Prostate gland (tissue), 2 donors: Measurements from ENCODE around the gene CORO1C. TPM values are rescaled to one million over a fixed set of nuclear protein-coding genes. Genes with fewer than 3 reads are reported as not detected.

Experiments
- DNase-seq: peaks from one replicate; pipeline ENCODE4 v3.0.0-alpha.2; 2019; ENCODE audit warnings: low spot score
- H3K27ac ChIP-seq, 2 donors: fragments of 200-600 bp; sonication (generic); 2 replicates each; pipeline ENCODE4 v1.5.1; 2017 to 2019
- H3K27me3 ChIP-seq: fragments of 200-600 bp; sonication (generic); replicated peaks from 2 replicates; pipeline ENCODE4 v1.5.1; 2019; ENCODE audit not compliant: insufficient read depth
- H3K36me3 ChIP-seq, 2 donors: fragments of 200-600 bp; sonication (generic); 1 replicate in 1 of 2; 2 replicates in 1 of 2; pipeline versions ENCODE4 v1.5.1 to v1.8.1; 2017 to 2019
- H3K4me1 ChIP-seq: fragments of 200-600 bp; sonication (generic); replicated peaks from 2 replicates; pipeline ENCODE4 v1.5.1; 2019
- H3K4me3 ChIP-seq, 2 donors: fragments of 200-600 bp; sonication (generic); 2 replicates each; pipeline ENCODE4 v1.5.1; 2017 to 2019
- H3K9me3 ChIP-seq: fragments of 200-600 bp; sonication (generic); 2 replicates; pipeline ENCODE4 v1.5.1; 2017
- POLR2A ChIP-seq: fragments of 450-650 bp; IDR thresholded peaks from one replicate; pipeline ENCODE4 v1.6.1; 2016; ENCODE audit warnings: antibody characterized with exemption, mild to moderate bottlenecking
- POLR2AphosphoS5 ChIP-seq: sonication (generic); formaldehyde crosslinking; IDR thresholded peaks from one replicate; pipeline ENCODE4 v1.6.1; 2017; ENCODE audit warnings: antibody characterized with exemption
- WGBS: methylation state at CpG from one replicate; pipeline ENCODE4 v1.1.5; 2018; 5-methylcytosine and 5-hydroxymethylcytosine counted together
- intact Hi-C: fragments of 100-400 bp; cut with DNase I; formaldehyde crosslinking; loops from one replicate; pipeline ENCODE4 v1.14.2; 2022
- total RNA-seq, 2 donors: library from RNA; depleted of rRNA; stranded (reverse); fragments of >200 nt; gene quantifications; one replicate each; pipeline ENCODE4 v1.1.0, GENCODE V29; 2016
- TF ChIP-seq, protein P1 (sequence below), 4 experiments: fragments of 200-600 bp in 2 of 4; fragments of 450-650 bp in 2 of 4; sonication (generic) in 2 of 4; IDR thresholded peaks; 1 replicate in 3 of 4; 2 replicates in 1 of 4; pipeline ENCODE4 v1.5.1; 2016 to 2019; ENCODE audit warnings: antibody characterized with exemption in 4 of 4, mild to moderate bottlenecking in 2 of 4, moderate library complexity in 2 of 4

CORO1C gene
- total RNA-seq, 2 donors from 2014 or later: 34.9 to 105 TPM

DNA sequence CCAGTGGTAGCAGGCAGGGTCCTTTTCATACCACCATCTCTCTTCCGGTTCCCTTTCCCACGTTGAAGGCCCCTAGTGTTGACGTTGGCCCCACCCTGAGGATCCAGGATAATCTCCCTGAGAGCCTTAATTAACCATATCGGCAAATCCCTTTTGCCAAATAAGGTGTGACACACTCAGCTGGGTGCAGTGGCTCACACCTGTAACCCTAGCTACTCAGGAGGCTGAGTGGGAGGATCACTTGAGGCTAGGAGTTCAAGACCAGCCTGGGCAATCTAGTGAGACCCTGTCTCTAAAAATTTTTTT is 130.7 kb downstream of the CORO1C start:
- no peaks in the 10 kb centered on the region for H3K27me3 ChIP-seq
- DNase-seq: no peak
- H3K27ac ChIP-seq: no peak overlapping the region
- H3K4me1 ChIP-seq: no peaks in the 10 kb centered on the region
- TF ChIP-seq POLR2A: no peak
- TF ChIP-seq, protein P1, sequence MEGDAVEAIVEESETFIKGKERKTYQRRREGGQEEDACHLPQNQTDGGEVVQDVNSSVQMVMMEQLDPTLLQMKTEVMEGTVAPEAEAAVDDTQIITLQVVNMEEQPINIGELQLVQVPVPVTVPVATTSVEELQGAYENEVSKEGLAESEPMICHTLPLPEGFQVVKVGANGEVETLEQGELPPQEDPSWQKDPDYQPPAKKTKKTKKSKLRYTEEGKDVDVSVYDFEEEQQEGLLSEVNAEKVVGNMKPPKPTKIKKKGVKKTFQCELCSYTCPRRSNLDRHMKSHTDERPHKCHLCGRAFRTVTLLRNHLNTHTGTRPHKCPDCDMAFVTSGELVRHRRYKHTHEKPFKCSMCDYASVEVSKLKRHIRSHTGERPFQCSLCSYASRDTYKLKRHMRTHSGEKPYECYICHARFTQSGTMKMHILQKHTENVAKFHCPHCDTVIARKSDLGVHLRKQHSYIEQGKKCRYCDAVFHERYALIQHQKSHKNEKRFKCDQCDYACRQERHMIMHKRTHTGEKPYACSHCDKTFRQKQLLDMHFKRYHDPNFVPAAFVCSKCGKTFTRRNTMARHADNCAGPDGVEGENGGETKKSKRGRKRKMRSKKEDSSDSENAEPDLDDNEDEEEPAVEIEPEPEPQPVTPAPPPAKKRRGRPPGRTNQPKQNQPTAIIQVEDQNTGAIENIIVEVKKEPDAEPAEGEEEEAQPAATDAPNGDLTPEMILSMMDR (IDR thresholded peaks at IDR 0.05): no peak
- no peak for TF ChIP-seq POLR2AphosphoS5
- no peak overlapping the region for H3K4me3 ChIP-seq
- H3K9me3 ChIP-seq: no peaks in the 10 kb centered on the region
- 52% methylated on average over 4 of the region's 4 CpGs for WGBS
- intact Hi-C loops: no loop called here
- H3K36me3 ChIP-seq: no peaks in the 10 kb centered on the region

DNA sequence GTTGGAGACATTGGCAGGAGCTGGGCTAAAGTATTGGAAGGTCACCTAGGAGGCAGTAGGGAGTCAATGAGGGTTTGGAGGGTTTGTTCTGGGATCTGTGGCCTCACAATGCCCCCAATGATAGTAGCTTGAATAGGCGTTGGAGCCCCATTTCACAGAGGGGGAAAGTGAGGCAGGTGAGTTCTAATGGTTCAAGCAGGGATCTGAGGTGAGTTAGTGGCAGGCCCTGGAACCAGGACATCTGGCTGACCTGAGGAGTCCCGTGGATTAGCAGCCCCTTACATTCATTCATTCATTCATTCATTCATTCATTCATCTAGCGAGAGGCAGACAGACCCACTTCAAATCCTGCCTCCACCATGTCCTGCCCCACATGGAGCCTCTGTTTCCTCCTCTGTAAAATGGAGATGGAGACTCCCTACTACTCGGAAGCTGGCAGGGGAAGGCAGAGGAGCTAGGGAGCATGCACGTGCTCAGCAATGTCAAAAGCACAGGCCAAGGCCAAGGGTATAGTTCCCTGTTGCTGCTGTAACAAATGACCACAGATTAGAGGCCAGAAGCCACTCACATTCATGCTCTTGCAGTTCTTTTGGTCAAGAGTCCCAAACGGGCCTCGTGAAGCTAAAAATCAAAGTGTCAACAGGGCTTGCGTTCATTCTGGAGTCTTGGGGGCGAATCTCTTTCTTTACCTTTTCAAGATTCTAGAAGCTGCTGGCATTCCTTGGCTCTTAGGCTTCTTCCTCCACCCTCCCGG is 131.2 kb downstream of the CORO1C start:
- Histone ChIP-seq H3K4me1 (no peaks in the 10 kb centered on the region), H3K4me3 (no peak overlapping the region), H3K9me3 (no peaks in the 10 kb centered on the region), H3K36me3 (no peaks in the 10 kb centered on the region), H3K27me3 (no peaks in the 10 kb centered on the region), H3K27ac (no peak overlapping the region)
- intact Hi-C loops: no loop called here
- WGBS: 76% methylated on average over 10 of the region's 10 CpGs
- no peak for TF ChIP-seq POLR2A
- TF ChIP-seq, protein P1 (IDR thresholded peaks at IDR 0.05): no peak
- TF ChIP-seq POLR2AphosphoS5: no peak
- DNase-seq: no peak

DNA sequence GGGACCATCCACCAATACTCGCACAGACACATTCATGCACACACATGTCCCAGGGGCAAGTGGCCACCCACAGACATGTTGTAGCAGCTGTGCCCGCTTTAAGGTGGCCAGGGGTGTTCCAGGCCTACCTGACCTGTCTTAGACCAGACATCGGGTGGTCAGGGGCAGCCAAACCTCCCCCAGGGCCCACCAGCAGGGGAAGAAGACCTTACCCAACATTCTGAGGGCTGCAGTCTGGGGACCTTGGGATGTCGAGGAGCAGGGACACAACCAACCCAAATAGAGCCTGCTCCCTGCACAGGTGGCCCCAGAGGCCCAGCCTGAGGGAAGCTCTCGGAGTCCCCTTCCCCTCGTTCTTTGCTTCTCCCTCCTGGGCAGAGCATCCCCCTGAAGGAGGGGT is 131.8 kb downstream of the CORO1C start:
- no peak overlapping the region for H3K27ac ChIP-seq
- no peaks in the 10 kb centered on the region for H3K27me3 ChIP-seq
- no peaks in the 10 kb centered on the region for H3K9me3 ChIP-seq
- H3K4me1 ChIP-seq: no peaks in the 10 kb centered on the region
- intact Hi-C loops: no loop called here
- no peak overlapping the region for H3K4me3 ChIP-seq
- H3K36me3 ChIP-seq: no peaks in the 10 kb centered on the region
- no peak for DNase-seq
- 70% methylated on average over 6 of the region's 6 CpGs for WGBS
- TF ChIP-seq, protein P1 (IDR thresholded peaks at IDR 0.05): no peak
- TF ChIP-seq POLR2AphosphoS5 (no peak), POLR2A (no peak)

DNA sequence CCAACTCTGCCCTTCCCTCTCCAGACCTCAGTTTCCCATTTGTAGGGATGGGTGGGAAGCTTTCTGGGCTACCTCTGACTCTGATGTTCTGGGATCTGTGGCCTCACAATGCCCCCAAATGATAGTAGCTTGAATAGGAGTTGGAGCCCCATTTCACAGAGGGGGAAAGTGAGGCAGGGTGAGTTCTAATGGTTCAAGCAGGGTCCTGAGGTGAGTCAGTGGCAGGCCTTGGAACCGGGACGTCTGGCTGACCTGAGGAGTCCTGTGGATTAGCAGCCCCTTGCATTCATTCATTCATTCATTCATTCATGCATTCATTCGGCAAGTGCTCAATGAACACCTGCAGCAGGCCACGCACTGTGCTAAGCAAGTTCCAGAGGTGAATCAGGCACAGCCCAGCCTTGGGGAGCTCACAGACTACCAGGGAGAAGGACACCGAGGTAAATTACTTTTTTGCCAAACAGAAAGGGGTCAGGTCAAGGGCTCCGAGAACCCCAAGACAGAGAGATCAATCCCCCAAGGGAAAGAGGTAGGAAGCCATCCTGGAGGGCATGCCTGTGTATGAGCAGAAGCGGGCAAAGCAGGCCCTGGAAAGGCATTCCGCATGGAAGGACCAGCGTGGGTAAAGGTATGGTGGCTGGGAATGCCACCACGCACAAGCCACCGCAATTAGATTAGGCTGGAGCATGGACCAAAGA is 132.6 kb downstream of the CORO1C start:
- WGBS: 91% methylated on average over 11 of the region's 11 CpGs
- intact Hi-C loops: no loop called here
- no peak for DNase-seq
- no peaks in the 10 kb centered on the region for H3K36me3 ChIP-seq
- no peak for TF ChIP-seq POLR2AphosphoS5
- TF ChIP-seq POLR2A: no peak
- TF ChIP-seq, protein P1 (IDR thresholded peaks at IDR 0.05): no peak
- no peaks in the 10 kb centered on the region for H3K9me3 ChIP-seq
- no peaks in the 10 kb centered on the region for H3K4me1 ChIP-seq
- H3K4me3 ChIP-seq: no peak overlapping the region
- H3K27ac ChIP-seq: no peak overlapping the region
- no peaks in the 10 kb centered on the region for H3K27me3 ChIP-seq
